ENCODE results near the gene ARGFX. TPM values are rescaled to one million over a fixed set of nuclear protein-coding genes. Genes with fewer than 3 reads are reported as not detected.

The ARGFX gene
- total and polyA plus RNA-seq, 2 of the 13 experiments (the other 11 are each of a cell fraction or from before 2014, with no cell fraction given), result not detected

DNA sequence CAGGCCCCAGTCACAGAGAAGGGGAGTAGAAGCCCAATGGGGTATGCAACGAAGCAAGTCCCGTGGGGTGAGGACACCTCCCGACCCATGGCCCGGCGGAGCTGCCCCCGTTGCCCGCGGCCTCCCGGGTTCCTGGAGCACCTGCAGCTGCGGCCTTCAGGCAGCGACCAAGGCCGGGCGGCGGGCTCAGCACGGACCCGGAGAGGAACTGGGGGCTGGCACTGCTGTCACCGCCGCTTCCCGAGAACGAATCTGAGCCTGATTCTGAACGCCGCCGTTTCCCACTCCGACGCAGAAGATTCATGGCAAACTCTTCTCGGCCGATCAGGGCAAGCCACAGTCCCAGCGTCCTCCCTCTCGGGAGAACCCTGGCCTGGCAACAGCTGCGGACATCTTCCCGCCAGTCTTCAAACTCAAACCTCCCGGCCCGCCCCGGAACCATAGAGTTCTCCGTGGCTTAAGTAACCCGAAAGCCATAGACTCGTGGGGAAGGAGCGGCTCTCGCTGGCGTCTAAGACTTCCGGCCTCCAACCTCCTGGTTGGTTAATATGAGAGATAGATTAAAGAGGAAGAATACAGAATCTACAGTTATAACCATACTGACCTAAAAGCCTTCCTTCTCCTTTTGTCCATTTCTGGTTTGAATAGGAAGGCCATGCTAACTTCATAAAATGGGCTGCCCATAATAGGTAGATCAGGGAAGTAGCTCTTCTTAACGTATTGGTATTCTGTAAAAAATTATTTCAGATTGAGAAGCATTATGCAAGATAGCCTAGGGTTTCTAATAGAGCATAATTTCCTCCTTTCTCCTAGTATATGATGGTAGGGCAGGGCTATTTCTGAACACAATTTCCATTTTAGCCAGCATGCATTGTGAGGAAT is 21.9 kb upstream of the ARGFX start, which contains the start of gene POLQ (continued):
- no peak for TF ChIP-seq TCF7 (IDR thresholded peaks at IDR 0.05; ENCODE audit: low read depth)
- TF ChIP-seq KLF12 (CRISPR knock-in tag; IDR thresholded peaks at IDR 0.05; ENCODE audit: borderline replicate concordance), result peak; percentile 74; the same call in 1 of the 2 replicates
- TF ChIP-seq ZNF263 (CRISPR knock-in tag; IDR thresholded peaks at IDR 0.05), result peak; percentile 69; the same call in 1 of the 2 replicates
- peak; percentile 65; the same call in 1 of the 2 replicates for TF ChIP-seq KLF6 (CRISPR knock-in tag; IDR thresholded peaks at IDR 0.05)
- no peak; the same call in 1 of the 2 replicates for TF ChIP-seq ZNF816 (CRISPR knock-in tag; IDR thresholded peaks at IDR 0.05; ENCODE audit: borderline replicate concordance)
- TF ChIP-seq CHD2 (IDR thresholded peaks at IDR 0.05; ENCODE audit: low read depth, low read length), result no peak
- TF ChIP-seq, protein P1, sequence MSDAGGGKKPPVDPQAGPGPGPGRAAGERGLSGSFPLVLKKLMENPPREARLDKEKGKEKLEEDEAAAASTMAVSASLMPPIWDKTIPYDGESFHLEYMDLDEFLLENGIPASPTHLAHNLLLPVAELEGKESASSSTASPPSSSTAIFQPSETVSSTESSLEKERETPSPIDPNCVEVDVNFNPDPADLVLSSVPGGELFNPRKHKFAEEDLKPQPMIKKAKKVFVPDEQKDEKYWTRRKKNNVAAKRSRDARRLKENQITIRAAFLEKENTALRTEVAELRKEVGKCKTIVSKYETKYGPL (CRISPR knock-in tag; IDR thresholded peaks at IDR 0.05), result no peak
- TF ChIP-seq, protein P2, sequence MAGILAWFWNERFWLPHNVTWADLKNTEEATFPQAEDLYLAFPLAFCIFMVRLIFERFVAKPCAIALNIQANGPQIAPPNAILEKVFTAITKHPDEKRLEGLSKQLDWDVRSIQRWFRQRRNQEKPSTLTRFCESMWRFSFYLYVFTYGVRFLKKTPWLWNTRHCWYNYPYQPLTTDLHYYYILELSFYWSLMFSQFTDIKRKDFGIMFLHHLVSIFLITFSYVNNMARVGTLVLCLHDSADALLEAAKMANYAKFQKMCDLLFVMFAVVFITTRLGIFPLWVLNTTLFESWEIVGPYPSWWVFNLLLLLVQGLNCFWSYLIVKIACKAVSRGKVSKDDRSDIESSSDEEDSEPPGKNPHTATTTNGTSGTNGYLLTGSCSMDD (CRISPR knock-in tag; IDR thresholded peaks at IDR 0.05), result no peak
- TF ChIP-seq HDAC6 (IDR thresholded peaks at IDR 0.05; ENCODE audit: low read depth, low read length), result no peak
- TF ChIP-seq SATB2 (CRISPR knock-in tag; IDR thresholded peaks at IDR 0.05), result no peak
- TF ChIP-seq NCOA2 (CRISPR knock-in tag; IDR thresholded peaks at IDR 0.05), result no peak
- TF ChIP-seq RCOR2 (CRISPR knock-in tag; IDR thresholded peaks at IDR 0.05), result no peak
- no peak for TF ChIP-seq KDM1A (CRISPR knock-in tag; IDR thresholded peaks at IDR 0.05)
- no peak for TF ChIP-seq ZNF205 (CRISPR knock-in tag; IDR thresholded peaks at IDR 0.05)
- TF ChIP-seq ZC3H13 (CRISPR knock-in tag; IDR thresholded peaks at IDR 0.05), result no peak
- peak; percentile 76; the same call in 1 of the 2 replicates for TF ChIP-seq FOXK1 (CRISPR knock-in tag; IDR thresholded peaks at IDR 0.05; ENCODE audit: borderline replicate concordance, low read depth)
- no peak for TF ChIP-seq NBN (conservative IDR thresholded peaks at IDR 0.05)
- TF ChIP-seq U2AF1 (optimal IDR thresholded peaks at IDR 0.05; ENCODE audit: low read depth, low read length), result no peak
- 0 out of 2 replicates have a peak, but pooled peaks have one; percentile 41 for TF ChIP-seq ZNF337 (CRISPR knock-in tag; IDR thresholded peaks at IDR 0.05; ENCODE audit: borderline replicate concordance, low read depth)
- TF ChIP-seq SRSF4 (IDR thresholded peaks at IDR 0.05; ENCODE audit: low read depth, low read length, poor library complexity, severe bottlenecking), result no peak
- TF ChIP-seq PCBP2 (optimal IDR thresholded peaks at IDR 0.05; ENCODE audit: low read depth, low read length, poor library complexity, severe bottlenecking), result no peak
- no peak for TF ChIP-seq TBX2 (CRISPR knock-in tag; IDR thresholded peaks at IDR 0.05; ENCODE audit: borderline replicate concordance)
- TF ChIP-seq PRPF4 (IDR thresholded peaks at IDR 0.05; ENCODE audit: low read depth, low read length, poor library complexity, severe bottlenecking), result no peak
- TF ChIP-seq ZNF446 (CRISPR knock-in tag; IDR thresholded peaks at IDR 0.05), result no peak
- no peak for TF ChIP-seq JUN (CRISPR knock-in tag; IDR thresholded peaks at IDR 0.05)
- TF ChIP-seq ZNF101 (CRISPR knock-in tag; IDR thresholded peaks at IDR 0.05; ENCODE audit: borderline replicate concordance, low read depth), result no peak
- TF ChIP-seq ZNF136 (CRISPR knock-in tag; IDR thresholded peaks at IDR 0.05; ENCODE audit: low read depth), result 0 out of 2 replicates have a peak, but pooled peaks have one; percentile 32
- no peak for TF ChIP-seq MIER2 (CRISPR knock-in tag; IDR thresholded peaks at IDR 0.05)

All from HepG2 (cell line).